GM12864 (cell line): Measurements from ENCODE around the gene TRAF3.
"Not testable (repeated sequence)": the region's sequence is repeated elsewhere in the genome, so short reads cannot be mapped to it uniquely, and the experiment has no call there.

Experiments used
- DNase-seq: peaks from one replicate; pipeline ENCODE4 v3.0.0-alpha.2; 2011; ENCODE audit warnings: low read depth
- H3K4me3 ChIP-seq: 2 replicates; pipeline ENCODE4 v1.5.1; 2011; ENCODE audit warnings: mild to moderate bottlenecking, low read depth, low read length, control low read depth
- CTCF ChIP-seq: IDR thresholded peaks from 2 replicates; pipeline ENCODE4 v1.5.1; 2011; ENCODE audit warnings: low read depth, mild to moderate bottlenecking, moderate library complexity, low read length, control low read depth, inconsistent platforms; ENCODE audit errors: missing control alignments

Gene TRAF3

GRCh38 chr14:102817318-102817717 lies 40.1 kb downstream of the TRAF3 start:
- no peak for DNase-seq
- H3K4me3 ChIP-seq, result no peak overlapping the region
- TF ChIP-seq CTCF, result no peak

- TF ChIP-seq CTCF, result no peak
- H3K4me3 ChIP-seq, result peak overlapping the region; percentile 50; the same call in 1 of the 2 replicates
- no peak for DNase-seq
Measured at GRCh38 chr14:102817942-102818940, 41.0 kb downstream of the TRAF3 start.

GRCh38 chr14:102819176-102819628 lies 42.0 kb downstream of the TRAF3 start:
- TF ChIP-seq CTCF, result no peak

GRCh38 chr14:102819747-102820330 lies 42.6 kb downstream of the TRAF3 start:
- no peak for TF ChIP-seq CTCF
- peak overlapping the region; percentile 50 for H3K4me3 ChIP-seq
- no peak for DNase-seq

More at GRCh38 chr14:102819176-102819628, 42.0 kb downstream of the TRAF3 start:
- peak; percentile 85 for DNase-seq
- peak overlapping the region; percentile 50 for H3K4me3 ChIP-seq

GRCh38 chr14:102821252-102821651 lies 44.0 kb downstream of the TRAF3 start:
- H3K4me3 ChIP-seq, result no peak overlapping the region
- DNase-seq, result no peak

GRCh38 chr14:102822311-102822863 lies 45.1 kb downstream of the TRAF3 start:
- DNase-seq, result no peak
- no peak for TF ChIP-seq CTCF
- no peak overlapping the region; the same call in 1 of the 2 replicates for H3K4me3 ChIP-seq

More at GRCh38 chr14:102821252-102821651, 44.0 kb downstream of the TRAF3 start:
- TF ChIP-seq CTCF, result no peak

GRCh38 chr14:102822887-102823286 lies 45.6 kb downstream of the TRAF3 start:
- peak overlapping the region; percentile 16; the same call in 1 of the 2 replicates for H3K4me3 ChIP-seq
- DNase-seq, result not testable (repeated sequence)
